GM12801 (cell line): ENCODE measurements around the gene CEACAM20.

ENCODE experiments used
- TF ChIP-seq, protein P1 (sequence below): IDR thresholded peaks from one replicate; pipeline ENCODE4 v1.5.1; 2011; ENCODE audit warnings: control low read depth; ENCODE audit not compliant: insufficient read length; ENCODE audit errors: extremely low read depth

Gene CEACAM20

DNA sequence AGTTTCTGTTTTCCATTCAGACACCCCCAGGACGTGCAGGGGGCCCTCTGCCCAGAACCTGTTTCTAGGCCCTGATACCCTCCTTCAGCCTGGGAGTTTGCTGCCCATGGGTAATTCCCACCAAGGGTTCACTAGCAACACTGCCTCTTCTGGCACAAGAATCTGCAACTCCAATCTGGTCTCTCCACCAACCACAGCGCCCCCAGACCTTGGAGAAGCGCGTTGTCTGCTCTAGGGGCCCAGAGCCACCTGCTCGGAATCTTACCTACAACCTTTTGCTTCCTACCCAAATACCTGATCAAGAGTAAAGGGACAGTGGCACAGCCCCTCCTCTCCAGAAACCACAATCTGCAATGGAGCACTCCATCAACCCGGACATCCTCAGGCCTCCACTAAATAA lies 29.9 kb downstream of the CEACAM20 start:
- TF ChIP-seq, protein P1, sequence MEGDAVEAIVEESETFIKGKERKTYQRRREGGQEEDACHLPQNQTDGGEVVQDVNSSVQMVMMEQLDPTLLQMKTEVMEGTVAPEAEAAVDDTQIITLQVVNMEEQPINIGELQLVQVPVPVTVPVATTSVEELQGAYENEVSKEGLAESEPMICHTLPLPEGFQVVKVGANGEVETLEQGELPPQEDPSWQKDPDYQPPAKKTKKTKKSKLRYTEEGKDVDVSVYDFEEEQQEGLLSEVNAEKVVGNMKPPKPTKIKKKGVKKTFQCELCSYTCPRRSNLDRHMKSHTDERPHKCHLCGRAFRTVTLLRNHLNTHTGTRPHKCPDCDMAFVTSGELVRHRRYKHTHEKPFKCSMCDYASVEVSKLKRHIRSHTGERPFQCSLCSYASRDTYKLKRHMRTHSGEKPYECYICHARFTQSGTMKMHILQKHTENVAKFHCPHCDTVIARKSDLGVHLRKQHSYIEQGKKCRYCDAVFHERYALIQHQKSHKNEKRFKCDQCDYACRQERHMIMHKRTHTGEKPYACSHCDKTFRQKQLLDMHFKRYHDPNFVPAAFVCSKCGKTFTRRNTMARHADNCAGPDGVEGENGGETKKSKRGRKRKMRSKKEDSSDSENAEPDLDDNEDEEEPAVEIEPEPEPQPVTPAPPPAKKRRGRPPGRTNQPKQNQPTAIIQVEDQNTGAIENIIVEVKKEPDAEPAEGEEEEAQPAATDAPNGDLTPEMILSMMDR = no peak

- TF ChIP-seq, protein P1 = no peak
Observed at GRCh38 chr19:44498988-44499387, 30.5 kb downstream of the CEACAM20 start.

DNA sequence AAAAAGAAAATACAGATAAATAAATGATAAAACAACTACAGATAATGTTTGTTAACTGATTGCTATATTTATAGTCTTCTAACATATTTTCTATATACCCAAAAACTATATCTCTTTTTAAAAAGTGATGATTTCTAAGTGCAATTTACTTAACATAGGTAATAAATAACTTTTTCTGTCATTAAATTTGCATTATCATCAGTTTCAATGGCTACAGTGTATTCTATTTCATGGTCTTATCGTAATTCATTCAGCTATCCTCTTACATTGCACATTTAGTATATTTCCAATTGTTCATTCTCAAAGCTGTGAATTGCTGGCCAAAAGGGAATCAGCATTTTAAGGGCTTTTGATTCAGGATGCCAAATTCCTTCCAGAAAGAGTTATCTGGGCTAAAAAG lies 32.8 kb downstream of the CEACAM20 start:
- TF ChIP-seq, protein P1 = no peak

DNA sequence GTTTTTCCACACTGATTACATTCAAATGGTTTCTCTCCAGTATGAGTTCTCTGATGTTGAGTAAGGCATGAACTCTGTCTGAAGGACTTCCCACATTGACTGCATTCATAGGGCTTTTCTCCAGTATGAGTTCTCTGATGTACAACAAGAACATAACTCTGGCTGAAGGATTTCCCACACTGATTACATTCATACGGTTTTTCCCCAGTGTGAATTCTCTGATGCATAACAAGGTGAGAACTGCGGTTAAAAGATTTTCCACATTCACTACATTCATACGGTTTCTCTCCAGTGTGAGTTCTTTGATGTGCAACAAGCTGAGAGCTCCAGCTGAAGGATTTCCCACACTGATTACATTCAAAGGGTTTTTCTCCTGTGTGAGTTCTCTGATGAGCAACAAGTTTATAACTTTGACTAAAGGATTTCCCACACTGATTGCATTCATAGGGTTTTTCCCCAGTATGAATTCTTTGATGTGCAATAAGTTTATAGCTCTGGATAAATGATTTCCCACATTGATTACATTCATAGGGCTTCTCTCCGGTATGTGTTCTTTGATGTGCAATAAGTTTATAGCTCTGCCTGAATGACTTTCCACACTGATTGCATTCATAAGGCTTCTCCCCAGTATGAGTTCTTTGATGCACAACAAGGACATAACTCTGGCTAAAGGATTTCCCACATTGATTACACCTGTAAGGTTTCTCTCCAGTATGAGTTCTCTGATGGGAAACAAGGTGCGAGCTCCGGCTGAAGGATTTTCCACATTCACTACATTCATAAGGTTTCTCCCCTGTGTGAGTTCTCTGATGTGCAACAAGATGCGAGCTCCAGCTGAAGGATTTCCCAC lies 52.7 kb downstream of the CEACAM20 start:
- TF ChIP-seq, protein P1 = no peak
